CD14-positive monocyte (primary cell): Measurements from ENCODE around the gene PCDHA1. TPM values are rescaled to one million over a fixed set of nuclear protein-coding genes. Genes with fewer than 3 reads are reported as not detected.
A peak's percentile ranks its signal among the peaks of the same experiment; 100 is the strongest.

Experiments
- DNase-seq, 3 donors: peaks; one replicate each; pipeline ENCODE4 v3.0.0-alpha.2; 2011 to 2022
- H2AFZ ChIP-seq: 2 replicates; pipeline ENCODE4 v1.6.0; 2012; ENCODE audit warnings: mild to moderate bottlenecking, low read depth, low read length, inconsistent platforms; ENCODE audit not compliant: insufficient read depth, poor library complexity, severe bottlenecking
- H3K27ac ChIP-seq, 2 donors: 1 replicate in 1 of 2; 2 replicates in 1 of 2; pipeline ENCODE4 v1.5.1; 2012 to 2013; ENCODE audit warnings: low read length in 2 of 2, control low read depth in 1 of 2, inconsistent platforms in 1 of 2, low read depth in 1 of 2, mild to moderate bottlenecking in 1 of 2
- H3K27me3 ChIP-seq, 2 donors: one replicate each; pipeline versions ENCODE4 v1.6.0 to v1.6.1; 2011 to 2013; ENCODE audit warnings: low read length in 2 of 2; ENCODE audit not compliant: control insufficient read depth in 2 of 2, insufficient read depth in 2 of 2
- H3K36me3 ChIP-seq, 2 donors: replicated peaks in 1 of 2; 1 replicate in 1 of 2; 2 replicates in 1 of 2; pipeline versions ENCODE4 v1.5.1 to v1.6.1; 2012 to 2013; ENCODE audit warnings: low read length in 2 of 2, control low read depth in 1 of 2, inconsistent platforms in 1 of 2, mild to moderate bottlenecking in 1 of 2; ENCODE audit not compliant: insufficient read depth in 2 of 2, control insufficient read depth in 1 of 2
- H3K4me1 ChIP-seq, 2 donors: 1 replicate in 1 of 2; 2 replicates in 1 of 2; pipeline versions ENCODE4 v1.5.1 to v1.6.1; 2012 to 2013; ENCODE audit warnings: low read length in 2 of 2, control low read depth in 1 of 2, inconsistent platforms in 1 of 2, mild to moderate bottlenecking in 1 of 2, moderate library complexity in 1 of 2; ENCODE audit not compliant: insufficient read depth in 2 of 2, control insufficient read depth in 1 of 2
- H3K4me2 ChIP-seq: replicated peaks from 2 replicates; pipeline ENCODE3; 2012; ENCODE audit warnings: low read length, moderate library complexity, mild to moderate bottlenecking; ENCODE audit not compliant: poor library complexity, severe bottlenecking; ENCODE audit errors: extremely low read depth
- H3K4me3 ChIP-seq, 3 experiments: fragments of 200-600 bp in 1 of 3; sonication (generic) in 1 of 3; replicated peaks in 1 of 3; 1 replicate in 2 of 3; 2 replicates in 1 of 3; pipeline ENCODE4 v1.5.1; 2011 to 2013; ENCODE audit warnings: low read length in 3 of 3, mild to moderate bottlenecking in 3 of 3, control low read depth in 2 of 3, low read depth in 2 of 3, inconsistent platforms in 1 of 3, moderate library complexity in 1 of 3
- H3K79me2 ChIP-seq: 2 replicates; pipeline ENCODE4 v1.6.0; 2012; ENCODE audit warnings: mild to moderate bottlenecking, control low read depth, inconsistent platforms, low read length, moderate library complexity; ENCODE audit not compliant: insufficient read depth
- H3K9ac ChIP-seq: 2 replicates; pipeline ENCODE4 v1.6.0; 2017; ENCODE audit warnings: low read length, mild to moderate bottlenecking; ENCODE audit not compliant: insufficient read depth, poor library complexity, severe bottlenecking
- H3K9me3 ChIP-seq, 2 donors: replicated peaks in 1 of 2; 1 replicate in 1 of 2; 2 replicates in 1 of 2; pipeline versions ENCODE4 v1.5.1 to v1.6.1; 2012 to 2013; ENCODE audit warnings: low read length in 2 of 2, control low read depth in 1 of 2; ENCODE audit not compliant: control insufficient read depth in 1 of 2, insufficient read depth in 1 of 2
- H4K20me1 ChIP-seq: 2 replicates; pipeline ENCODE4 v1.6.0; 2012; ENCODE audit warnings: mild to moderate bottlenecking, low read length, control low read depth, moderate library complexity; ENCODE audit not compliant: insufficient read depth
- H3K27ac Mint-ChIP-seq, 7 donors: one replicate each; pipeline ENCODE4 v1.8.0; 2020; ENCODE audit warnings: mild to moderate bottlenecking in 7 of 7, mixed read lengths in 7 of 7, moderate library complexity in 6 of 7, inconsistent platforms in 2 of 7
- H3K27me3 Mint-ChIP-seq, 3 donors: one replicate each; pipeline ENCODE4 v1.8.0; 2021 to 2022; ENCODE audit warnings: low read depth in 3 of 3, mild to moderate bottlenecking in 3 of 3, mixed read lengths in 3 of 3, moderate library complexity in 3 of 3, inconsistent platforms in 1 of 3
- H3K36me3 Mint-ChIP-seq, 2 donors: one replicate each; pipeline ENCODE4 v1.8.0; 2020; ENCODE audit warnings: mixed read lengths in 2 of 2, inconsistent platforms in 1 of 2, mild to moderate bottlenecking in 1 of 2
- H3K4me1 Mint-ChIP-seq: one replicate; pipeline ENCODE4 v1.8.0; 2020; ENCODE audit warnings: mild to moderate bottlenecking, mixed read lengths
- H3K4me3 Mint-ChIP-seq, 2 donors: one replicate each; pipeline ENCODE4 v1.8.0; 2020; ENCODE audit warnings: mild to moderate bottlenecking in 2 of 2, mixed read lengths in 2 of 2, moderate library complexity in 1 of 2
- H3K9me3 Mint-ChIP-seq, 7 donors: one replicate each; pipeline ENCODE4 v1.8.0; 2020 to 2022; ENCODE audit warnings: mixed read lengths in 7 of 7, mild to moderate bottlenecking in 6 of 7, moderate library complexity in 6 of 7, inconsistent platforms in 2 of 7
- CTCF ChIP-seq: fragments of 200-600 bp; IDR thresholded peaks from one replicate; pipeline ENCODE4 v1.8.0; 2022; ENCODE audit warnings: antibody characterized with exemption, mild to moderate bottlenecking
- WGBS: methylation state at CpG from one replicate; pipeline ENCODE4 v1.1.5; 2013; ENCODE audit warnings: missing lambda C conversion rate; ENCODE audit not compliant: insufficient coverage; 5-methylcytosine and 5-hydroxymethylcytosine counted together
- intact Hi-C, 2 donors: fragments of 100-400 bp; cut with micrococcal nuclease; formaldehyde crosslinking; loops; one replicate each; pipeline versions ENCODE4 v1.15.0 to v1.15.1; 2023
- polyA plus RNA-seq, 3 donors: library from polyadenylated mRNA; depleted of rRNA in 1 of 3; unstranded in 2 of 3; stranded (reverse) in 1 of 3; fragments of 300-500 nt in 2 of 3; fragments of >200 nt in 1 of 3; fragmentation: Illumina TruSeq in 2 of 3; gene quantifications; 1 replicate in 2 of 3; 2 replicates in 1 of 3; pipeline ENCODE4 v1.2.3, GENCODE V29; 2012 to 2021

PCDHA1 gene
- polyA plus RNA-seq, 3 donors = not detected

- H3K9ac ChIP-seq = no peak overlapping the region
- Mint-ChIP-seq H3K27ac (no peak overlapping the region), H3K4me3 (no peak overlapping the region), H3K4me1 (no peaks in the 10 kb centered on the region), H3K36me3 (no peaks in the 10 kb centered on the region), H3K9me3 (peaks cover 27 to 69% (median 59%) of the 10 kb centered on the region in 7 donors), H3K27me3 (peaks cover 10 to 28% (median 20%) of the 10 kb centered on the region in 3 donors)
- intact Hi-C loops = no loop called here
- no peak overlapping the region for H3K27ac ChIP-seq
- H3K27me3 ChIP-seq = peaks cover 3 to 33% of the 10 kb centered on the region in 2 donors
- no peaks in the 10 kb centered on the region for H3K79me2 ChIP-seq
- H3K36me3 ChIP-seq = no peaks in the 10 kb centered on the region
- no peak overlapping the region for H3K4me3 ChIP-seq
- H3K9me3 ChIP-seq = peaks cover 38 to 77% of the 10 kb centered on the region in 2 donors
- no peak overlapping the region for H3K4me2 ChIP-seq
- no peak for DNase-seq
- H4K20me1 ChIP-seq = no peaks in the 10 kb centered on the region
- no peaks in the 10 kb centered on the region for H3K4me1 ChIP-seq
- no peak for TF ChIP-seq CTCF
- WGBS = 57% methylated on average over 39 of the region's 39 CpGs
- no peak overlapping the region for H2AFZ ChIP-seq
These were observed 10.8 kb downstream of the PCDHA1 start for GRCh38 chr5:140796718-140797095.

GRCh38 chr5:140800816-140801493 is 15.0 kb downstream of the PCDHA1 start, which contains the start of gene PCDHA3:
Gene PCDHA3, plus strand, starts transcription at chr5:140801057.
- no peaks in the 10 kb centered on the region for H3K4me1 ChIP-seq
- no peak for TF ChIP-seq CTCF
- 29% methylated on average over 20 of the region's 29 CpGs for WGBS
- H3K36me3 ChIP-seq = no peaks in the 10 kb centered on the region
- H3K27me3 ChIP-seq = peaks cover 0 to 26% of the 10 kb centered on the region in 2 donors
- H4K20me1 ChIP-seq = no peaks in the 10 kb centered on the region
- H3K9ac ChIP-seq = no peak within 1 kb of the TSS
- H3K79me2 ChIP-seq = no peaks in the 10 kb centered on the region
- H2AFZ ChIP-seq = peak within 1 kb of the TSS; percentile 21
- no peak for DNase-seq
- no peak within 1 kb of the TSS for H3K27ac Mint-ChIP-seq
- peaks cover 0 to 8% of the 10 kb centered on the region in 2 donors for H3K36me3 Mint-ChIP-seq
- no peak within 1 kb of the TSS for H3K27ac ChIP-seq
- H3K4me3 ChIP-seq = peak within 1 kb of the TSS in 1 of 3 experiments; percentile 23
- H3K4me3 Mint-ChIP-seq = no peak within 1 kb of the TSS
- intact Hi-C loops = no loop called here
- H3K27me3 Mint-ChIP-seq = peaks cover 5 to 25% (median 21%) of the 10 kb centered on the region in 3 donors
- no peaks in the 10 kb centered on the region for H3K4me1 Mint-ChIP-seq
- no peak within 1 kb of the TSS for H3K4me2 ChIP-seq
- H3K9me3 ChIP-seq = peaks cover 39 to 66% of the 10 kb centered on the region in 2 donors
- peaks cover 34 to 66% (median 56%) of the 10 kb centered on the region in 7 donors for H3K9me3 Mint-ChIP-seq
